SK-N-SH (cell line): Measurements from ENCODE around the gene NOP53. TPM values are rescaled to one million over a fixed set of nuclear protein-coding genes. Genes with fewer than 3 reads are reported as not detected.

ENCODE experiments used
- CTCF ChIA-PET: fragments of 300-600, 350-600 bp; formaldehyde crosslinking; extraction: SDS; loops from one replicate; lab custom pipeline; 2021; lab: Yijun Ruan, JAX
- POLR2A ChIA-PET: fragments of 350-600 bp; sonication (Branson Sonifier 250); formaldehyde crosslinking; extraction: SDS; loops from one replicate; lab custom pipeline; 2020; ENCODE audit warnings: antibody characterized with exemption, inconsistent platforms; lab: Yijun Ruan, JAX
- DNase-seq: peaks from one replicate; pipeline ENCODE4 v3.0.0; 2012
- H2AFZ ChIP-seq: fragments of 200-600 bp; sonication (generic); 2 replicates; pipeline ENCODE4 v1.8.1; 2016; ENCODE audit warnings: antibody characterized with exemption, mild to moderate bottlenecking, low read depth
- H3F3A ChIP-seq: fragments of 200-600 bp; sonication (generic); replicated peaks from 2 replicates; pipeline ENCODE3; 2016; ENCODE audit warnings: antibody characterized with exemption, mild to moderate bottlenecking; ENCODE audit not compliant: insufficient read depth
- H3K27ac ChIP-seq, 2 experiments: fragments of 200-500 bp in 1 of 2; fragments of 200-600 bp in 1 of 2; sonication (Bioruptor generic) in 1 of 2; sonication (generic), shearing (Covaris generic) in 1 of 2; 2 replicates each; pipeline versions ENCODE4 v1.5.1 to v1.6.1; 2014 to 2016; ENCODE audit warnings: low read depth in 2 of 2, inconsistent platforms in 1 of 2, low read length in 1 of 2, mild to moderate bottlenecking in 1 of 2, mixed read lengths in 1 of 2
- H3K27me3 ChIP-seq: fragments of 200-600 bp; sonication (generic), shearing (Covaris generic); 2 replicates; pipeline ENCODE4 v1.6.1; 2016; ENCODE audit warnings: mixed run types; ENCODE audit not compliant: insufficient read depth
- H3K36me3 ChIP-seq, 2 experiments: fragments of 200-500 bp in 1 of 2; fragments of 200-600 bp in 1 of 2; sonication (Bioruptor generic) in 1 of 2; sonication (generic) in 1 of 2; replicated peaks in 1 of 2; 2 replicates each; pipeline versions ENCODE3 to v1.5.1; 2014 to 2016; ENCODE audit warnings: low read length in 1 of 2, mild to moderate bottlenecking in 1 of 2; ENCODE audit not compliant: insufficient read depth in 2 of 2, control insufficient read depth in 1 of 2
- H3K4me1 ChIP-seq, 2 experiments: fragments of 200-500 bp in 1 of 2; fragments of 200-600 bp in 1 of 2; sonication (Bioruptor generic) in 1 of 2; sonication (generic), shearing (Covaris generic) in 1 of 2; 2 replicates each; pipeline versions ENCODE4 v1.5.1 to v1.6.1; 2014 to 2016; ENCODE audit warnings: low read depth in 1 of 2, low read length in 1 of 2, mixed run types in 1 of 2; ENCODE audit not compliant: insufficient read depth in 2 of 2, control insufficient read depth in 1 of 2
- H3K4me2 ChIP-seq: fragments of 200-600 bp; sonication (generic), shearing (Covaris generic); 2 replicates; pipeline ENCODE4 v1.6.1; 2017; ENCODE audit warnings: mixed run types
- H3K4me3 ChIP-seq, 2 experiments: fragments of 200-500 bp in 1 of 2; fragments of 200-600 bp in 1 of 2; sonication (Bioruptor generic) in 1 of 2; sonication (generic), shearing (Covaris generic) in 1 of 2; 2 replicates each; pipeline versions ENCODE4 v1.5.1 to v1.8.1; 2014 to 2016; ENCODE audit warnings: low read depth in 2 of 2, inconsistent platforms in 1 of 2, low read length in 1 of 2, mild to moderate bottlenecking in 1 of 2, mixed read lengths in 1 of 2, moderate library complexity in 1 of 2
- H3K79me2 ChIP-seq: fragments of 200-600 bp; sonication (generic); 2 replicates; pipeline ENCODE4 v1.8.1; 2017; ENCODE audit warnings: mild to moderate bottlenecking; ENCODE audit not compliant: insufficient read depth
- H3K9ac ChIP-seq: fragments of 200-600 bp; sonication (generic); 2 replicates; pipeline ENCODE4 v1.6.1; 2017; ENCODE audit warnings: mixed run types
- H3K9me2 ChIP-seq: fragments of 200-600 bp; sonication (generic); 2 replicates; pipeline ENCODE4 v1.6.1; 2017; ENCODE audit warnings: mixed run types
- H3K9me3 ChIP-seq: fragments of 200-600 bp; sonication (generic); 2 replicates; pipeline ENCODE4 v1.6.1; 2017; ENCODE audit warnings: mixed run types, mild to moderate bottlenecking, moderate library complexity
- H4K20me1 ChIP-seq: fragments of 200-600 bp; sonication (generic); 2 replicates; pipeline ENCODE4 v1.6.1; 2017; ENCODE audit warnings: mild to moderate bottlenecking, mixed run types; ENCODE audit not compliant: insufficient read depth
- CHD2 ChIP-seq: fragments of 150-350 bp; IDR thresholded peaks from 2 replicates; pipeline ENCODE4 v1.6.1; 2018; ENCODE audit warnings: low read length; ENCODE audit not compliant: partially characterized antibody
- CTCF ChIP-seq: fragments of 200-600 bp; sonication (generic); IDR thresholded peaks from 2 replicates; pipeline ENCODE4 v1.6.1; 2017; ENCODE audit warnings: antibody characterized with exemption, mild to moderate bottlenecking, moderate library complexity
- ELF1 ChIP-seq: IDR thresholded peaks from 2 replicates; pipeline ENCODE4 v1.4.0; 2012
- EP300 ChIP-seq, 2 experiments: IDR thresholded peaks; 2 replicates each; pipeline versions ENCODE4 v1.4.0 to v1.6.1; 2012; ENCODE audit warnings: borderline replicate concordance in 1 of 2, low read depth in 1 of 2, low read length in 1 of 2
- FOSL2 ChIP-seq: IDR thresholded peaks from 2 replicates; pipeline ENCODE4 v1.4.0; 2012; ENCODE audit warnings: low read depth, mild to moderate bottlenecking, moderate library complexity, borderline replicate concordance
- FOXM1 ChIP-seq: IDR thresholded peaks from 2 replicates; pipeline ENCODE4 v1.4.0; 2012; ENCODE audit warnings: low read depth, mild to moderate bottlenecking
- GATA2 ChIP-seq: sonication (generic); formaldehyde crosslinking; IDR thresholded peaks from 2 replicates; pipeline ENCODE4 v1.5.0; 2020; ENCODE audit warnings: mild to moderate bottlenecking, missing genetic modification reagents
- MEF2A ChIP-seq: IDR thresholded peaks from 2 replicates; pipeline ENCODE4 v1.4.0; 2012; ENCODE audit warnings: low read depth, borderline replicate concordance
- NRF1 ChIP-seq: IDR thresholded peaks from 2 replicates; pipeline ENCODE4 v1.6.1; 2012; ENCODE audit warnings: low read depth, mild to moderate bottlenecking, low read length
- RAD21 ChIP-seq: IDR thresholded peaks from 2 replicates; pipeline ENCODE4 v1.6.1; 2012; ENCODE audit warnings: mild to moderate bottlenecking, low read length
- RCOR1 ChIP-seq: fragments of 150-350 bp; IDR thresholded peaks from 2 replicates; pipeline ENCODE4 v1.6.1; 2017; ENCODE audit warnings: antibody characterized with exemption, low read length
- RFX5 ChIP-seq: IDR thresholded peaks from 2 replicates; pipeline ENCODE4 v1.6.1; 2012; ENCODE audit warnings: mild to moderate bottlenecking, improper control_type of control experiment, low read length
- SMC3 ChIP-seq: IDR thresholded peaks from 2 replicates; pipeline ENCODE4 v1.6.1; 2012; ENCODE audit warnings: low read depth, low read length, improper control_type of control experiment
- TAF1 ChIP-seq: IDR thresholded peaks from 2 replicates; pipeline ENCODE4 v1.6.1; 2012; ENCODE audit warnings: low read depth, mild to moderate bottlenecking, low read length, moderate library complexity, borderline replicate concordance
- TEAD4 ChIP-seq: IDR thresholded peaks from 2 replicates; pipeline ENCODE4 v1.4.0; 2012; ENCODE audit warnings: mild to moderate bottlenecking, borderline replicate concordance; ENCODE audit not compliant: insufficient read depth
- YY1 ChIP-seq: IDR thresholded peaks from 2 replicates; pipeline ENCODE4 v1.4.0; 2012; ENCODE audit warnings: low read depth, mild to moderate bottlenecking
- WGBS: methylation state at CpG from one replicate; pipeline ENCODE4 v1.1.6; 2017; ENCODE audit warnings: low lambda C conversion rate; 5-methylcytosine and 5-hydroxymethylcytosine counted together
- polyA plus RNA-seq, 3 experiments: library from polyadenylated mRNA; depleted of rRNA; stranded (reverse); fragments of >200 nt; gene quantifications; 2 replicates each; pipeline ENCODE4 v1.2.3, GENCODE V29; 2012
- TF ChIP-seq, protein P1 (sequence below): IDR thresholded peaks from 2 replicates; pipeline ENCODE4 v1.4.0; 2012; ENCODE audit warnings: low read depth
- TF ChIP-seq, protein P2 (sequence below): IDR thresholded peaks from 2 replicates; pipeline ENCODE4; 2012
- TF ChIP-seq, protein P3 (sequence below): fragments of 150-350 bp; IDR thresholded peaks from 2 replicates; pipeline ENCODE4 v1.6.1; 2017; ENCODE audit warnings: antibody characterized with exemption, low read length, low read depth, borderline replicate concordance
- TF ChIP-seq, protein P4 (sequence below): IDR thresholded peaks from 2 replicates; pipeline ENCODE4 v1.6.1; 2012; ENCODE audit warnings: mild to moderate bottlenecking, low read depth, low read length, moderate library complexity
- TF ChIP-seq, protein P5 (sequence below): IDR thresholded peaks from 2 replicates; pipeline ENCODE4 v1.4.0; 2012; ENCODE audit warnings: low read depth, borderline replicate concordance

Gene NOP53
- polyA plus RNA-seq (2012; rRNA removed): 198 and 275 TPM in 2 replicates
- polyA plus RNA-seq (2012; cell fraction: cytosol; rRNA removed): 210 and 240 TPM in 2 replicates
- polyA plus RNA-seq (2012; cell fraction: nucleus; rRNA removed): 139 and 241 TPM in 2 replicates

DNA sequence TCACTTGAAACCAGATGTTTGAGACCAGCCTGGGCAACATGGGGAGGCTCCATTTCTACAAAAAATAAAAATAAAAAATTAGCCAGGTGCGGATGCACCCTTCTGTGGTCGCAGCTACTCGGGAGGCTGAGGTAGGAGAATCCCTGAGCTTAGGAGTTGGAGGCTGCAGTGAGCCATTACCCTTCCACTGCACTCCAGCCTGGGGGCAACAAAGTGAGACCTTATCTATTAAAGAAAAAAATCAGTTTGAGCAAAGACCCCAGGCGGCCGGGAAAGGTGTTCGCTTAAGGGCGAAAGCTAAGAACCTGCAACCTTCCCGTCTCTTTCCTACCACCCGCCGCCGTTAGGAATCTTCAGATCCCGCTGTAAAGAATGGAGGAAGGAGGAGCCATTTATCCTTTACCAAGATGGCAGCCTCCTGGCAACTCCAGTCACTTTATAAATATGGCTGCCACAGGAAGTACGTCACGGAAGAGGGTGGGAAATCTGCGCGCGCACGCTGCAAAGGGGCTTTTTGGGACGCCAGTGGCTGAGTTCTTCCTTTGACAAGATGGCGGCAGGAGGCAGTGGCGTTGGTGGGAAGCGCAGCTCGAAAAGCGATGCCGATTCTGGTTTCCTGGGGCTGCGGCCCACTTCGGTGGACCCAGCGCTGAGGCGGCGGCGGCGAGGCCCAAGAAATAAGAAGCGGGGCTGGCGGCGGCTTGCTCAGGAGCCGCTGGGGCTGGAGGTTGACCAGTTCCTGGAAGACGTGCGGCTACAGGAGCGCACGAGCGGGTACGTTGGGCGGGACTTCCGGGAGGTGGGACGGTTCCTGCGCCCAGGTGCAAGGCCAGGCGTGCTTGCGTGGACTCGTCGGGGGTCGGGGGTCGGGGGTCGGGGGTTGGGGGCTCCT is at the start of gene NOP53:
Gene NOP53 (plus strand): TSS at position 537 of the 892 bp plus-strand sequence. CDS start 14 bp downstream, at position 551.
- Histone ChIP-seq H3K9ac (peak within 1 kb of the TSS; percentile 83), H4K20me1 (peaks cover 6% of the 10 kb centered on the region; the same call in 1 of the 2 replicates), H2AFZ (no peak within 1 kb of the TSS; the same call in 1 of the 2 replicates), H3K27ac (peak within 1 kb of the TSS; percentile 91 to 97), H3K4me3 (peak within 1 kb of the TSS; percentile 65 to 83), H3K9me3 (no peaks in the 10 kb centered on the region), H3K4me2 (peak within 1 kb of the TSS; percentile 73), H3K36me3 (peaks cover 20 to 35% of the 10 kb centered on the region in 2 experiments), H3K27me3 (no peaks in the 10 kb centered on the region), H3K4me1 (peaks cover 12 to 14% of the 10 kb centered on the region in 2 experiments; a peak in 1 of 4 replicates), H3F3A (peaks cover 28% of the 10 kb centered on the region), H3K79me2 (peaks cover 41% of the 10 kb centered on the region), H3K9me2 (no peaks in the 10 kb centered on the region)
- WGBS: 9% methylated on average over 23 of the region's 53 CpGs
- CTCF ChIA-PET: interaction anchor here (0.8 to 17.6 kb wide), 7 partner anchors 11 to 449 kb away, joined by 3 to 475 read pairs (median 3); partner anchors contain the start of gene EHD2
- POLR2A ChIA-PET: interaction anchor here (0.6 to 1.9 kb wide), 6 partner anchors 10 to 1373 kb away, joined by 3 to 5 read pairs (median 3); partner anchors contain the start of gene EHD2
- DNase-seq: peak; percentile 96
- TF ChIP-seq, protein P1, sequence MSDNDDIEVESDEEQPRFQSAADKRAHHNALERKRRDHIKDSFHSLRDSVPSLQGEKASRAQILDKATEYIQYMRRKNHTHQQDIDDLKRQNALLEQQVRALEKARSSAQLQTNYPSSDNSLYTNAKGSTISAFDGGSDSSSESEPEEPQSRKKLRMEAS: peak; percentile 70; the same call in 1 of the 2 replicates
- TF ChIP-seq, protein P2, sequence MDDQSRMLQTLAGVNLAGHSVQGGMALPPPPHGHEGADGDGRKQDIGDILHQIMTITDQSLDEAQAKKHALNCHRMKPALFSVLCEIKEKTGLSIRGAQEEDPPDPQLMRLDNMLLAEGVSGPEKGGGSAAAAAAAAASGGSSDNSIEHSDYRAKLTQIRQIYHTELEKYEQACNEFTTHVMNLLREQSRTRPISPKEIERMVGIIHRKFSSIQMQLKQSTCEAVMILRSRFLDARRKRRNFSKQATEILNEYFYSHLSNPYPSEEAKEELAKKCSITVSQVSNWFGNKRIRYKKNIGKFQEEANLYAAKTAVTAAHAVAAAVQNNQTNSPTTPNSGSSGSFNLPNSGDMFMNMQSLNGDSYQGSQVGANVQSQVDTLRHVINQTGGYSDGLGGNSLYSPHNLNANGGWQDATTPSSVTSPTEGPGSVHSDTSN: peak; percentile 55
- TF ChIP-seq CHD2 (peak; percentile 80), EP300 (IDR thresholded peaks at IDR 0.05; ENCODE audit: borderline replicate concordance in 1 of 2, low read depth in 1 of 2, low read length in 1 of 2) (peak in 1 of 2 experiments; percentile 39; a peak in 1 of 4 replicates), GATA2 (no peak), FOXM1 (no peak), RAD21 (no peak), SMC3 (no peak), YY1 (peak; percentile 100), TAF1 (peak; percentile 89; the same call in 1 of the 2 replicates), RFX5 (no peak), CTCF (no peak), RCOR1 (no peak), NRF1 (peak; percentile 75), FOSL2 (no peak; the same call in 1 of the 2 replicates), ELF1 (peak; percentile 70), TEAD4 (0 out of 2 replicates have a peak, but pooled peaks have one; percentile 27), MEF2A (no peak)
- TF ChIP-seq, protein P3, sequence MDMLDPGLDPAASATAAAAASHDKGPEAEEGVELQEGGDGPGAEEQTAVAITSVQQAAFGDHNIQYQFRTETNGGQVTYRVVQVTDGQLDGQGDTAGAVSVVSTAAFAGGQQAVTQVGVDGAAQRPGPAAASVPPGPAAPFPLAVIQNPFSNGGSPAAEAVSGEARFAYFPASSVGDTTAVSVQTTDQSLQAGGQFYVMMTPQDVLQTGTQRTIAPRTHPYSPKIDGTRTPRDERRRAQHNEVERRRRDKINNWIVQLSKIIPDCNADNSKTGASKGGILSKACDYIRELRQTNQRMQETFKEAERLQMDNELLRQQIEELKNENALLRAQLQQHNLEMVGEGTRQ: no peak
- TF ChIP-seq, protein P4, sequence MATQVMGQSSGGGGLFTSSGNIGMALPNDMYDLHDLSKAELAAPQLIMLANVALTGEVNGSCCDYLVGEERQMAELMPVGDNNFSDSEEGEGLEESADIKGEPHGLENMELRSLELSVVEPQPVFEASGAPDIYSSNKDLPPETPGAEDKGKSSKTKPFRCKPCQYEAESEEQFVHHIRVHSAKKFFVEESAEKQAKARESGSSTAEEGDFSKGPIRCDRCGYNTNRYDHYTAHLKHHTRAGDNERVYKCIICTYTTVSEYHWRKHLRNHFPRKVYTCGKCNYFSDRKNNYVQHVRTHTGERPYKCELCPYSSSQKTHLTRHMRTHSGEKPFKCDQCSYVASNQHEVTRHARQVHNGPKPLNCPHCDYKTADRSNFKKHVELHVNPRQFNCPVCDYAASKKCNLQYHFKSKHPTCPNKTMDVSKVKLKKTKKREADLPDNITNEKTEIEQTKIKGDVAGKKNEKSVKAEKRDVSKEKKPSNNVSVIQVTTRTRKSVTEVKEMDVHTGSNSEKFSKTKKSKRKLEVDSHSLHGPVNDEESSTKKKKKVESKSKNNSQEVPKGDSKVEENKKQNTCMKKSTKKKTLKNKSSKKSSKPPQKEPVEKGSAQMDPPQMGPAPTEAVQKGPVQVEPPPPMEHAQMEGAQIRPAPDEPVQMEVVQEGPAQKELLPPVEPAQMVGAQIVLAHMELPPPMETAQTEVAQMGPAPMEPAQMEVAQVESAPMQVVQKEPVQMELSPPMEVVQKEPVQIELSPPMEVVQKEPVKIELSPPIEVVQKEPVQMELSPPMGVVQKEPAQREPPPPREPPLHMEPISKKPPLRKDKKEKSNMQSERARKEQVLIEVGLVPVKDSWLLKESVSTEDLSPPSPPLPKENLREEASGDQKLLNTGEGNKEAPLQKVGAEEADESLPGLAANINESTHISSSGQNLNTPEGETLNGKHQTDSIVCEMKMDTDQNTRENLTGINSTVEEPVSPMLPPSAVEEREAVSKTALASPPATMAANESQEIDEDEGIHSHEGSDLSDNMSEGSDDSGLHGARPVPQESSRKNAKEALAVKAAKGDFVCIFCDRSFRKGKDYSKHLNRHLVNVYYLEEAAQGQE: peak; percentile 33; the same call in 1 of the 2 replicates
- TF ChIP-seq, protein P5, sequence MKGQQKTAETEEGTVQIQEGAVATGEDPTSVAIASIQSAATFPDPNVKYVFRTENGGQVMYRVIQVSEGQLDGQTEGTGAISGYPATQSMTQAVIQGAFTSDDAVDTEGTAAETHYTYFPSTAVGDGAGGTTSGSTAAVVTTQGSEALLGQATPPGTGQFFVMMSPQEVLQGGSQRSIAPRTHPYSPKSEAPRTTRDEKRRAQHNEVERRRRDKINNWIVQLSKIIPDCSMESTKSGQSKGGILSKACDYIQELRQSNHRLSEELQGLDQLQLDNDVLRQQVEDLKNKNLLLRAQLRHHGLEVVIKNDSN: no peak
